ENCODE results near the gene SMYD5. TPM values are rescaled to one million over a fixed set of nuclear protein-coding genes. Genes with fewer than 3 reads are reported as not detected.

SMYD5 gene
- total RNA-seq, 4 donors from 2014 or later: 14.6 to 27.0 (median 14.9) TPM

GRCh38 chr2:73243884-73244570 lies 30.0 kb downstream of the SMYD5 start:
- DNase-seq (ENCODE audit: low spot score): no peak
- ATAC-seq (ENCODE audit: low FRiP score): no peak
- no peak for TF ChIP-seq CTCF (IDR thresholded peaks at IDR 0.05)

DNA sequence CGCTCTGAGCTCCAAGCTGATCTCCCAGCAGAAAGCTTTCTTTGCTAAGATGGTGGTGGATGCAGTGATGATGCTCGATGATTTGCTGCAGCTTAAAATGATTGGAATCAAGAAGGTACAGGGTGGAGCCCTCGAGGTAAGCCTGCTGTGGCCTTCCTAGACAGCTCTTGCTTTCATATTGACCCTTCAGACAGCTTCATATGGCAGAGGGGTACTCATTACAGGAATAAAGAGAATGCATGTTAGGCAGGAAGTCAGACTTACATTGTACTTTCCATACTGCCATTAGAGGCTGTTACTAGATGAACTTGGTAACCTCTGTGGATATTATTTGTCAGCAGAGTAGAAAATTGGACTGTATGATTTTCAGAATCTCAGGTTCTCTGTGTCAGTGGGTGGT lies 30.5 kb downstream of the SMYD5 start:
- DNase-seq (ENCODE audit: low spot score) (no peak), ATAC-seq (ENCODE audit: low FRiP score) (no peak)
- no peak for TF ChIP-seq CTCF (IDR thresholded peaks at IDR 0.05)

GRCh38 chr2:73246850-73247249 lies 32.8 kb downstream of the SMYD5 start:
- DNase-seq (ENCODE audit: low spot score): no peak
- ATAC-seq (ENCODE audit: low FRiP score): no peak
- no peak for TF ChIP-seq CTCF (IDR thresholded peaks at IDR 0.05)

- ATAC-seq (ENCODE audit: low FRiP score) (no peak), DNase-seq (ENCODE audit: low spot score) (no peak)
- no peak for TF ChIP-seq CTCF (IDR thresholded peaks at IDR 0.05)
Observed at GRCh38 chr2:73249636-73250035, 35.6 kb downstream of the SMYD5 start.

GRCh38 chr2:73250872-73251846 lies 37.1 kb downstream of the SMYD5 start:
- no peak for TF ChIP-seq CTCF (IDR thresholded peaks at IDR 0.05)
- DNase-seq (ENCODE audit: low spot score) (no peak), ATAC-seq (ENCODE audit: low FRiP score) (no peak)

DNA sequence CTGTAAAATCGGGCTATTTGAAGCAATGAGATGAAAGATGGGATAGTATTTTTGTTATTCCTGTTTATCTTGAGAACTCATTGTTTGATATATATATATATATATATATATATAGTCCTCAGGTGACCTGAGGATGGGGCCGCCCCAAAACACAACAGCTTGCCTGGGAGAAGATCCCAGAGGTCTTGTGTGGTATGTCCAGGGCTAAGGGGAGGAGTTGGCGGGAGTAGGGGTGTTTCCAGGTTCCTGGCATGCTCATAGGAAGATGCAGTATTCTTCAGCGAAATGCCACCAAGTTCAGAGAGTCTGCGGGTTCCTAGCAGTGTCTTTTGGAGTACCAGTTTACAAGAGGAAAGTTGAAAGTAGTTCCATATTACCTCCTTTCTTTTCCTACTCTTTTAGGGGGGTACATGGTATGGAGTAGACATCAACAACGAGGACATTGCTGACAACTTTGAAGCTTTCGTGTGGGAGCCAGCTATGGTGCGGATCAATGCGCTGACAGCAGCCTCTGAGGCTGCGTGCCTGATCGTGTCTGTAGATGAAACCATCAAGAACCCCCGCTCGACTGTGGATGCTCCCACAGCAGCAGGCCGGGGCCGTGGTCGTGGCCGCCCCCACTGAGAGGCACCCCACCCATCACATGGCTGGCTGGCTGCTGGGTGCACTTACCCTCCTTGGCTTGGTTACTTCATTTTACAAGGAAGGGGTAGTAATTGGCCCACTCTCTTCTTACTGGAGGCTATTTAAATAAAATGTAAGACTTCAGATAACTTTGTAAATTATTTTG lies 38.4 kb downstream of the SMYD5 start:
- DNase-seq (ENCODE audit: low spot score) (no peak), ATAC-seq (ENCODE audit: low FRiP score) (no peak)
- no peak for TF ChIP-seq CTCF (IDR thresholded peaks at IDR 0.05)
